GM13977 (cell line): ENCODE measurements around the gene CPNE5.
A peak's percentile ranks its signal among the peaks of the same experiment; 100 is the strongest.

Experiments
- DNase-seq: peaks from one replicate; pipeline ENCODE4 v3.0.0; 2012; ENCODE audit warnings: low spot score
- CTCF ChIP-seq: IDR thresholded peaks from 2 replicates; pipeline ENCODE4 v1.5.1; 2012; ENCODE audit warnings: mild to moderate bottlenecking, control low read depth; ENCODE audit not compliant: insufficient read depth; ENCODE audit errors: extremely low read depth, missing control alignments
- in situ Hi-C: fragments of 300-500 bp; cut with MboI; formaldehyde crosslinking; loops from one replicate; pipeline ENCODE4 v1.12.0; 2022; ENCODE audit warnings: low sequenced_read_pairs, low pct_unique_long_range_greater_than_20kb, mixed read lengths, inconsistent platforms; ENCODE audit not compliant: unreplicated experiment

The CPNE5 gene

GRCh38 chr6:36702656-36703055 is 136.6 kb downstream of the CPNE5 start:
- TF ChIP-seq CTCF: no peak
- in situ Hi-C loops: no loop called here
- no peak for DNase-seq

GRCh38 chr6:36701401-36701991 is 137.7 kb downstream of the CPNE5 start:
- DNase-seq: peak; percentile 56
- peak; percentile 47 for TF ChIP-seq CTCF
- in situ Hi-C loops: no loop called here

- in situ Hi-C loops: no loop called here
- TF ChIP-seq CTCF: no peak
- no peak for DNase-seq
These were observed 138.4 kb downstream of the CPNE5 start for GRCh38 chr6:36700831-36701230.

GRCh38 chr6:36700071-36700812 is 139.0 kb downstream of the CPNE5 start:
- in situ Hi-C loops: no loop called here
- no peak for DNase-seq
- TF ChIP-seq CTCF: no peak

- in situ Hi-C loops: no loop called here
- TF ChIP-seq CTCF: no peak
- DNase-seq: no peak
These were observed 139.9 kb downstream of the CPNE5 start for GRCh38 chr6:36699348-36699747.

GRCh38 chr6:36698871-36699271 is 140.4 kb downstream of the CPNE5 start:
- DNase-seq: no peak

More at GRCh38 chr6:36698871-36699271, 140.4 kb downstream of the CPNE5 start:
- in situ Hi-C loops: no loop called here
- TF ChIP-seq CTCF: no peak
